Stimulated activated naive CD8-positive, alpha-beta T cell treated with anti-CD3 and anti-CD28 coated beads, Interleukin-15, amount 100 ng/mL, for 72 hours (primary cell): ENCODE results near the gene DOLK.
"Not testable (repeated sequence)": the region's sequence is repeated elsewhere in the genome, so short reads cannot be mapped to it uniquely, and the experiment has no call there.

Experiments used
- ATAC-seq: fragments of 150-1000 bp; cut with Tn5 transposase; 2 replicates; pipeline ENCODE4 v1.10.0; 2021; ENCODE audit warnings: mild to moderate bottlenecking, moderate library complexity
- DNase-seq, 2 donors: peaks; one replicate each; pipeline ENCODE4 v3.0.0; 2021 to 2022
- H3K27ac Mint-ChIP-seq, 2 donors: one replicate each; pipeline ENCODE4 v1.8.0; 2022; ENCODE audit warnings: mild to moderate bottlenecking in 2 of 2, mixed read lengths in 2 of 2, moderate library complexity in 2 of 2
- H3K27me3 Mint-ChIP-seq: one replicate; pipeline ENCODE4 v1.8.0; 2022; ENCODE audit warnings: mixed read lengths
- H3K4me1 Mint-ChIP-seq: one replicate; pipeline ENCODE4 v1.8.0; 2022; ENCODE audit warnings: mild to moderate bottlenecking, mixed read lengths
- H3K4me3 Mint-ChIP-seq, 2 donors: one replicate each; pipeline ENCODE4 v1.8.0; 2022; ENCODE audit warnings: mild to moderate bottlenecking in 2 of 2, mixed read lengths in 2 of 2, moderate library complexity in 1 of 2
- H3K9me3 Mint-ChIP-seq, 2 donors: one replicate each; pipeline ENCODE4 v1.8.0; 2022; ENCODE audit warnings: mixed read lengths in 2 of 2

Gene DOLK

DNA sequence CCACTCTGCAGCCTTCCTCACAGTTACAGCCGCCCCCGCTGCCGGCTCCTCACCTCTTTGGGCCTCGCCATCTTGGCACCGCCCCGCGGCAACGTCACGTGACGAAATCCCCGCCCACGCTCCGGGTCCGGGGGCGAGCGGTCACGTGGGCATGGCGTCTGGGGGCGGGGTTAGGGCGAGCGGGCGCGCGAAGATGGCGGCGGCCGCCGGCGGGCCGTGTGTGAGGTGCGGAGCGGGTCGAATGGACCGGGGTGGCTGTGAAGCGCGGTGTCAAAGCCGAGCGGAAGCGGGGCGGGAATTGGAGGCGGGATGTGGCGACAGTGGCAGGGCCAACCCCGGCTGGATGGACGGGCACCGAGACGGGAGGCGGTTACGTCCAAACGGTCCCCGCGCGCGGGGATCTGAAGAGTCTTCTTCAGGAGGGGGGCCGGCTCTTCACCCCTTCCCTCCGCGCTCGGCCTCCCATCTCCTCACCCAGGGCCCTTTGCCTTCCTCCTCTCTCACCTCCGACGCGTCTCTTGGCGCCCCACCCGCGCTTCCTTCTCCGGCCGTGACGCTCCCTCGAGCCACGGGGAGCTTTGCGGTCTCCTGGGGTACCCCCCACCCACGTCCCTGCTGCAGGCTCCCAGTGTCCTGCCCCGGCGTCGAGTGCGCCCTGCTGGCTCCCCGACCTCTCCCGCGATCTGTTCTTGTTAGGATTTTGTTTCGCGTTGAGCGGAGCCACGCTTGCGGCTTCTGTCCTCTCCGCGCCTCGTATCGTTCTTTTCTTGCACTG is at the start of gene DOLK, which contains the start of gene NUP188:
Gene DOLK (minus strand): TSS at position 77 of the 775 bp plus-strand sequence. CDS start 300 bp downstream, outside the sequence.
Gene NUP188 (plus strand): TSS at position 173 of the 775 bp plus-strand sequence. CDS start 21 bp downstream, at position 194.
- Mint-ChIP-seq H3K27ac (peak within 1 kb of the TSS; percentile 98 to 100), H3K27me3 (no peaks in the 10 kb centered on the region), H3K4me1 (peaks cover 58% of the 10 kb centered on the region), H3K4me3 (peak within 1 kb of the TSS; percentile 99), H3K9me3 (no peaks in the 10 kb centered on the region)
- peak; percentile 87 for ATAC-seq
- DNase-seq: peak; percentile 98 to 99

DNA sequence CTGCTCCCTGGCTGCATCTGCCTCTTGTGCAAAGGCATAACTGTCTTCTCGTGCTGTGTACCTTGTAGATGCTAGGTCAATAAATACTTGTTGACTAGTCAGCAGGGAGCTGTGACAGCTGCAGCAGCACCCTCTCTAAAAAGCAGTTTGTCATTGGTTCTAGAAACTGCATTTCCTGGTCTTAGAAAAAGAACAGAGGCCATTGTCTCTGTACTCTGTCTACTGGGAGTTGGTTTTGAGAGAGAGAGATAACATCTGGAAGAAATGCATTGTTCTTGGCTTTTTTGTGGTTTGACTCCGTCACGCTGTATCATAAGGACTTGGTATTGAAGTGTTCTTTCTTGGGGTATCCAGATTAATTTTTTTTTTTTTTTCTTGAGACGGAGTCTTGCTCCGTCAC is 48.4 kb upstream of the DOLK start:
- DNase-seq (no peak), ATAC-seq (no peak)
- Mint-ChIP-seq H3K27me3 (no peaks in the 10 kb centered on the region), H3K27ac (peak overlapping the region in 1 of 2 donors; percentile 51), H3K4me3 (no peak overlapping the region), H3K9me3 (no peaks in the 10 kb centered on the region), H3K4me1 (no peaks in the 10 kb centered on the region)

DNA sequence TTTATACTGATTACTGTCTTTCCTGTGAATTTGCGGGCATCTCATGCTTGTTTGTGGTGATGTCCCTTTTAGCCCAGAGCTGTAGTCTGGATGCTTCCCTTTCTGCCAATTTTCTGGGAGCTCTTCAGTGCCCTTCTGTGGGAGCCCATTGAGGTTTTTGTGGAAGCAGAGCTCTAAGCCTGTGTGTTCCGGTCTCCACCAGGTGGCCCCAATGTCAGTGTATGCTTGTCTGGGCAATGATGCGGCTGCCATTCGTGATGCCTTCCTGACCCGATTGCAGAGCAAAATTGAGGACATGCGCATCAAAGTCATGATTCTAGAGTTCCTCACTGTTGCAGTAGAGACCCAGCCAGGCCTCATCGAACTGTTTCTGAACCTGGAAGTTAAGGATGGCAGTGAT is 45.6 kb upstream of the DOLK start:
- H3K27me3 Mint-ChIP-seq: no peaks in the 10 kb centered on the region
- ATAC-seq: no peak
- H3K4me3 Mint-ChIP-seq: no peak overlapping the region
- no peaks in the 10 kb centered on the region for H3K9me3 Mint-ChIP-seq
- H3K27ac Mint-ChIP-seq: peak overlapping the region in 1 of 2 donors; percentile 28
- DNase-seq: no peak
- no peaks in the 10 kb centered on the region for H3K4me1 Mint-ChIP-seq

DNA sequence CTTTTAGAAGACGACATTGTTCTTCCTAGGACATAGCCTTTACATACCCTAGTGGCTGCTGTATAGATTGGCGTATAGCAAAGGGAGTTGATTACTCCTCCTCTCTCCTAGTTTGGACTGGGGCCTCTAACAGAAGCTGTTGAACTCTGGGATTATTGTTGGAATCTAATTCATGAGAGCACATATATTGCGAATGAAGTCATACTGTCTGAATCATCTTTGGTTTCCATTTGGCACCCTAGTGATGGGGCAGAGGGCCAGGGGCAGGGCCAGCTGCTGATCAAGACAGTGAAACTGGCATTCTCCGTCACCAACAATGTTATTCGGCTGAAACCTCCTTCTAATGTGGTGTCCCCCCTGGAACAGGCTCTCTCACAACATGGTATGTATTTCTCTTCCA is 40.4 kb upstream of the DOLK start:
- DNase-seq (no peak), ATAC-seq (no peak)
- Mint-ChIP-seq H3K4me3 (no peak overlapping the region), H3K27ac (peak overlapping the region in 1 of 2 donors; percentile 8), H3K27me3 (no peaks in the 10 kb centered on the region), H3K4me1 (no peaks in the 10 kb centered on the region), H3K9me3 (no peaks in the 10 kb centered on the region)

DNA sequence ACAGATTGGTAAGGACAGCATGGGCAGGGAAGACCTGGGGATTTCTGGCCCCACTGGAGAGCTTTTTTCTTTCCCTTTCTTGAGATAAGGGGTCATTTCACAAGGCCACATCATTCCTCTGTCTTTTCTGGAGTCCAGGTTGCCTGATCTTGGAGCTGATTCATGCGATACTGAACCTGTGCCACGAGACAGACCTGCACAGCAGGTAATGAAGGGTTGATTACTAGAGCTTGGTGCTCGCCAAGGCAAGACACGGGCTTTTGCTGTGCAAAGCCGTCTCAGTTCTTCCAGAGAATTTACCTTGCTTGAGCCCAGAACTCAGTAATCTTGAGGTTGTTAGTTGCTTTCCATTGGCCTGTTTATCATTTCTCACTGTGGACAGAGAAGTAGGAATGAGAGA is 39.3 kb upstream of the DOLK start:
- ATAC-seq (no peak), DNase-seq (no peak)
- Mint-ChIP-seq H3K27me3 (no peaks in the 10 kb centered on the region), H3K27ac (peak overlapping the region in 1 of 2 donors; percentile 52), H3K9me3 (no peaks in the 10 kb centered on the region), H3K4me1 (no peaks in the 10 kb centered on the region), H3K4me3 (no peak overlapping the region)

DNA sequence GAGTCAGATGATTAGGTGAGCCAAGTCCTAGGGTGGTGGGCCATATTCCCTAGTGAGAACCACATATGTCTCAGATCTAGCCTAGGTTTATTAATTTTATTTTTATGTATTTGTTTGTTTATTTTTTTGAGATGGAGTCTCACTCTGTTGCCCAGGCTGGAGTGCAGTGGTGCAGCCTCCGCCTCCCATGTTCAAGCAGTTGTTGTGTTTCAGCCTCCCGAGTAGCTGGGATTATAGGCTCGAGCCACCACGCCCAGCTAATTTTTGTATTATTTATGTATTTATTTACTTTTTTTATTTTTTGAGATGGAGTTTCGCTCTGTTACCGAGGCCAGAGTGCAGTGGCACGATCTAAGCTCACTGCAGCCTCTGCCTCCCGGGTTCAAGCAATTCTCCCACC is 36.1 kb upstream of the DOLK start:
- H3K9me3 Mint-ChIP-seq: no peaks in the 10 kb centered on the region
- no peak overlapping the region for H3K4me3 Mint-ChIP-seq
- ATAC-seq (no peak), DNase-seq (no peak)
- no peaks in the 10 kb centered on the region for H3K27me3 Mint-ChIP-seq
- no peak overlapping the region for H3K27ac Mint-ChIP-seq
- no peaks in the 10 kb centered on the region for H3K4me1 Mint-ChIP-seq

DNA sequence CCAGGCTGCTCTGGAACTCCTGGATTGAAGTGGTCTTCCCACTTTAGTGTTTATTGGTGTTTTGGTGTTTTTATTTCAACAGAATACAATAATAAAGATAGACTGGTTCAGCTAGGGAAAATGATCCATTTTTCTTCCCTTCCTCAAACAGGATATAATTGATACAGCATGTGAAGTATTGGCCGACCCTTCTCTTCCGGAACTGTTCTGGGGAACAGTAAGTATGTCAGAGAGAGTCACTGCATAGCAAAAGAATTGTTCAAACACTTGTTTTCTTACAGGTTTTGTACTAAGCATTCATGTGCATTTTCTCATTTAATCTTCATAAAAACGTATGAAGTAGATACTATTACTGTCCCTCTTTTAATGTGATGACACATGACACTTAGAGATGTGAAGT is 31.7 kb upstream of the DOLK start:
- H3K27ac Mint-ChIP-seq: no peak overlapping the region
- no peak for DNase-seq
- no peaks in the 10 kb centered on the region for H3K4me1 Mint-ChIP-seq

DNA sequence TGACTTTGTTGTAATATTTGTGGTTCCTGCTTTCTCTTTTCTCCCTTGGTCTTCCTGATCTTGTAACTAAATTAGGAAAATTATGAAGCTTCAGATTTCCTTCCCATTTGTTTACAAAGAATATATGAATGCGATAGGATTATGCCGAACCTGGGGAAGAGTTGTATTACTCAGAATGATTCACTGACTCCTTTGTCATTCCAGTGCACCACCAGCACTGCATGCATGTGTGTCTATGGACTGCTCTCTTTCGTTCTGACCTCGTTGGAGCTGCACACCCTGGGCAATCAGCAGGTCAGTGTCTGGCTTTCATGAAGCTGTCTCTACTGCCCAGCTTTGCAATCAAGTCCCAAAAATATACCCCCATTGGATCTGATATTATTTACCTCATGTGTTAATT is 25.6 kb upstream of the DOLK start:
- no peaks in the 10 kb centered on the region for H3K4me1 Mint-ChIP-seq
- no peak for ATAC-seq

More for the DNA sequence above, 31.7 kb upstream of the DOLK start:
- no peak for ATAC-seq
- Mint-ChIP-seq H3K9me3 (no peaks in the 10 kb centered on the region), H3K4me3 (no peak overlapping the region), H3K27me3 (no peaks in the 10 kb centered on the region)

DNA sequence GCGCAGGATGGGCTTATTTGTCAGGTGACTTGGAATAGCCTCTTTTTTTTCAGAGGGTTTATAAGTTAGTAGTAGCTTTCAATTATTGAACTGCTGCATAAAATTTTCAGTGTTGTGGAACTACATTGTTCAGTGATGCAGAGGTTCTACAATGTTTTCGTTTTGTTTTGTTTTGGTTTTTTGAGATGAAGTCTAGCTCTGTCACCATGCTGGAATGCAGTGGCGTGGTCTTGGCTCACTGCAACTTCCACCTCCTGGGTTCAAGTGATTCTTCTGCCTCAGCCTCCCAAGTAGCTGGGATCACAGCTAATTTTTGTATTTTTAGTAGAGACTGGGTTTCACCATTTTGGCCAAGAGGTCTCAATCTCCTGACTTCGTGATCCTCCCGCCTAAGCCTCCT is 22.1 kb upstream of the DOLK start:
- H3K4me3 Mint-ChIP-seq: no peak overlapping the region
- H3K4me1 Mint-ChIP-seq: no peaks in the 10 kb centered on the region
- no peaks in the 10 kb centered on the region for H3K27me3 Mint-ChIP-seq
- H3K9me3 Mint-ChIP-seq: no peaks in the 10 kb centered on the region
- no peak overlapping the region for H3K27ac Mint-ChIP-seq
- ATAC-seq (no peak), DNase-seq (no peak)

More for the DNA sequence above, 25.6 kb upstream of the DOLK start:
- H3K4me3 Mint-ChIP-seq: no peak overlapping the region
- no peaks in the 10 kb centered on the region for H3K27me3 Mint-ChIP-seq
- no peaks in the 10 kb centered on the region for H3K9me3 Mint-ChIP-seq
- DNase-seq: no peak
- no peak overlapping the region for H3K27ac Mint-ChIP-seq

DNA sequence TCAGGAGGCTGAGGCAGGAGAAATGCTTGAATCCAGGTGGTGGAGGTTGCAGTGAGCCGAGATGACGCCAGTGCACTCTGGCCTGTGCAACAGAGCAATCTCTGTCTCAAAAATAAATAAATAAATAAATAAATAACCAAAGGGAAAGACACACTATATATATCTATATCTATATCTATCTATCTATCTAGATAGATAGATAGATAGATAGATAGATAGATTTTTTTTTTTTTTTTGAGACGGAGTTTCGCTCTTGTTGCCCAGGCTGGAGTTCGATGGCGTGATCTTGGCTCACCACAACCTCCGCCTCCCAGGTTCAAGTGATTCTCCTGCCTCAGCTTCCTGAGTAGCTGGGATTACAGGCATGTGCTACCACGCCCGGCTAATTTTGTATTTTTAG is 14.0 kb upstream of the DOLK start:
- not testable (repeated sequence) for ATAC-seq, DNase-seq, H3K4me3 Mint-ChIP-seq

DNA sequence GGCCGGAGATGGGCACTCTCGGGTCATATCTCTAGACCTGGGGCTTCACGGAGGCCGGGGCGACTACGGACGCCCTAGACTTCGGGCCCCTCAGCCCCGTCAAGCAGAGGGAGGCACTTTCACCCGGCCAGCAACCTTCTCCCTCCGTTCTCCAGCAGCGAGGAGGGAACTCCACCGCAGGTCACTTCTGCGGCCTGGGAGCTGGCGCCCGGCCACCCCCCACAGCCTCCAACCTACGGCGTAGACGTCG is 201 bp downstream of the DOLK start:
- peak; percentile 44 for ATAC-seq
- Mint-ChIP-seq H3K9me3 (no peaks in the 10 kb centered on the region), H3K4me3 (peak overlapping the region; percentile 99), H3K27ac (peak overlapping the region; percentile 98 to 100), H3K27me3 (no peaks in the 10 kb centered on the region), H3K4me1 (peaks cover 54% of the 10 kb centered on the region)
- no peak for DNase-seq

More for the DNA sequence above, 14.0 kb upstream of the DOLK start:
- H3K9me3 Mint-ChIP-seq, H3K27me3 Mint-ChIP-seq, H3K4me1 Mint-ChIP-seq, H3K27ac Mint-ChIP-seq: not testable (repeated sequence)

DNA sequence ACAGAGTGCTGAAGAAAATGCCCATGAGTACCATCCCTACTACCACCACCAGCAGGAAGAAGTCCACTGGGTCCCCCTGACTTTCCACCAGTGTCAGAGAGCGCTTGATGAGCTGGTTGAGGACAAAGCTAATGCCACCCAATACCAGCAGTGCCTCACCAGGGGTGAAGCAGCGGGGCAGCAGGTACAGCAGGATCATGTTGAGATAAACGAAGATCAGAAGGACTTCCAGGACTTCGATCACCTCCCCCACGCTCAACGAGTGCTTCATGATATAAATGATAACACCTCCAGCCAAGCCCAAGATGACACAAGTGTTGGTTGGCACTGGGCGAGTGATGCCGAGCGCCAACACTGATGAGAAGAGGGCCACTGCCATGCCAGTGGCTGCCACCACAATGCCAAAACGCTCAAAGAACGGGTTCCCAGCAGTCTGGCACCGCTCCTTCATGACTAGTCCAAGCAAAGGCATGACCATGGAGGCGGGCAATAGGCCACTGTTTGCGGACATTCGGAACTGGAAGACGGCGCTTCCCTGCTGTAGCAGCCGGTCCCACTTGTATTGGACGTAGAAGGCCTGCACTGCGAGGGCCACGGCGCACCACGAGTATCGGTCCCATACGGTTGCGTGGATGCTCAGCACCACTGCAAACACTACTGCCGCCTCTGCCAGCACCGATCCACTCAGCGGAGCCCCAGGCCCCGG is 679 bp downstream of the DOLK start:
- Mint-ChIP-seq H3K4me3 (peak overlapping the region; percentile 99), H3K27ac (peak overlapping the region; percentile 98 to 100), H3K9me3 (no peaks in the 10 kb centered on the region), H3K27me3 (no peaks in the 10 kb centered on the region), H3K4me1 (peaks cover 54% of the 10 kb centered on the region)
- DNase-seq (no peak), ATAC-seq (peak; percentile 37)

DNA sequence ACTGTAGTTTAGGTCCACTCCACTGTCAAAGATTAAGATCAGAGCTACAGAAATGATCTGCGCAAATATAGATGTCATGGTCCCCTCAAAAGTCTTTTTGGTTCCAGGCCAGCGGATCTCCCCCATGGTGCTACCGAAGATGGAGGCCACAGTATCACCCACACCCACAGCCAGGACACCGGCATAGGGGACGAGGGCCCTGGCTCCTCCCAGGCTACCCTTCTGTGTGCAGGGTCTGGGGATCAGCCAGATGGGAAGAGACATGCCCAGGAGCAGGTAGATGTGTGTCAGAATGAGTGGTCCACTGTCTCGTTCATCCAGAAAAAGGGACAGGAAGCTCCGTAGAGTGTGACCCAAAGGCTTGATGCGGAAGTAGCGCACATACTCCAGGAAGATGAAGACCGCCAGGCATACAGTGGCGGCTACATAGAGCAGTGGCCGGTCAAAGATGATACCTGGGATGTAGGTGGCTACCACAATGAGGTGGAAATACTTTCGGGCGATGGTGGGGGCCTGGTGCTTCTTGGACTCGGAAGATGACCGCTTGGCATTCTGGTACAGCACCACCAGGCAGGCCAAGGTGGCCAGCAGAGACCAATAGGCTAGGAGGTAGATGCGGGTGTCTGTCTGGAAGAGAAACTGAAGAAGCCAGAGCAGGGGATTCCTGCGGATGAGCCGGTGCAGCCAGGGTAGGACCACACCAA is 1.5 kb downstream of the DOLK start:
- ATAC-seq (no peak), DNase-seq (no peak)
- peaks cover 51% of the 10 kb centered on the region for H3K4me1 Mint-ChIP-seq
- peak overlapping the region; percentile 99 for H3K4me3 Mint-ChIP-seq
- peak overlapping the region; percentile 65 to 83 for H3K27ac Mint-ChIP-seq
- H3K9me3 Mint-ChIP-seq: no peaks in the 10 kb centered on the region
- no peaks in the 10 kb centered on the region for H3K27me3 Mint-ChIP-seq

DNA sequence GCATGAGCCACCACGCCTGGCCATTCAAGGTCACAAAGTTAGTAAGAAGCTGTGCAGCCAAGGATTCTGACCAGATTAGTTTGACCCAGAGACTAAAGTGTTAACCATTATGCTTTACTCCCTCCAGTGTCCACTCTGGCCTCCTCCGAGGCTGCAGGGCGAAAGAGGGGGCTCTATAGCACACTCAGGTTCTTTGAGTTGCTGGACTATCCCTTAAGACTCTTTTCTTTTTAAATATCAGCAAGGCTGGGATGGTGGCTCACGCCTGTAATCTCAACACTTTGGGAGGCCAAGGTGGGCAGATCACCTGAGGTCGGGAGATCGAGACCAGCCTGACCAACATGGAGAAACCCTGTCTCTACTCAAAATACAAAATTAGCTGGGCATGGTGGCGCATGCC is 2.4 kb downstream of the DOLK start:
- H3K27ac Mint-ChIP-seq, H3K9me3 Mint-ChIP-seq, H3K4me3 Mint-ChIP-seq, DNase-seq, H3K27me3 Mint-ChIP-seq, ATAC-seq: not testable (repeated sequence)
- peaks cover 46% of the 10 kb centered on the region for H3K4me1 Mint-ChIP-seq

DNA sequence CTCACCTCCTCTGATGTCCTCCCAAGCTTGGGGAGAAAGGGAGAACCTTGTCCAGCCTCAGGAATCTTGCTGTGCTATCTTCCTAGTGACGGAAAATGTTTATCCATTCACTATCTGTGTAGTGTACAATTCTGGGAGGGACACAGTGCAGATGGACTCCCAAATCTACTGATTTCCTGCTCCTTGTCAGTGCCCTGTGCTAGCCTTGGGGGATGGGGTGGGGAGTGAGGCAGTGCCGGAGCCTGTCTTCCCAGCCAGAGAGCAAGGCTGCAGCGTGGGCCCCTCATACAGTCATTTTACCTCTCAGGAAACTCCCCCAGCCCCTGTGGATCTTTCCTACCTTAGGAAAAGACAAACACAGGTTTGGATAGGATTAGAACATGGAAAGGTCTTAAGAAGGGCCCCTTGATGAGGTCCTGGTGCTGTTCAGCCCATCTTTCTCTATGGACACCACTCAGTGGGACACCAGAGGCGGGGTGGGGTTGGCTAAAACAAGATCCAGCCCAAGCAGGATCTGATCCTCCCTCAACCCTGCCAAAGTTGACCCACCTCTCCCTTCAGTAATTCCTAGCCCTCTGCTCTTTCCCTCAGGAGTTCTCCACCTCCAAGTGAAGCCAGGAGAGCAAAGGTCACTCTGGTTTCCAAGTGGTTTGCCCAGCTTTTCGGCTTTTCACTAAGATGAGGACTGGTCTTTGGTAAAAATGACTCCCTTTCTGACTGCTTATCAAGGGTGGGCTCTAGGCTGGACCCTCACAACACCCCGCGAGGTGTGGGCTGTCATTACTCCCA is 3.4 kb downstream of the DOLK start:
- no peak for ATAC-seq
- Mint-ChIP-seq H3K4me1 (peaks cover 40% of the 10 kb centered on the region), H3K4me3 (no peak overlapping the region), H3K9me3 (no peaks in the 10 kb centered on the region), H3K27ac (peak overlapping the region in 1 of 2 donors; percentile 27), H3K27me3 (no peaks in the 10 kb centered on the region)
- no peak for DNase-seq
